NT2/D1 (cell line): ENCODE results near the gene SIRT3.

Source experiments
- YY1 ChIP-seq: IDR thresholded peaks from 2 replicates; pipeline ENCODE4 v1.6.1; 2011; ENCODE audit not compliant: insufficient read length, insufficient read depth
- ZNF274 ChIP-seq: IDR thresholded peaks from 2 replicates; pipeline ENCODE4 v1.6.1; 2011; ENCODE audit warnings: mild to moderate bottlenecking, low read depth, low read length

- TF ChIP-seq YY1 (no peak), ZNF274 (no peak)
Measured at GRCh38 chr11:278001-278951, 42.1 kb upstream of the SIRT3 start, which contains the start of gene NLRP6.
